OCI-LY3 (cell line): ENCODE measurements around the gene PTPRD.

Experiments used
- CTCF ChIP-seq: fragments of 200-600, 300-600 bp; sonication (generic); IDR thresholded peaks from 2 replicates; pipeline ENCODE4 v1.5.1; 2014; ENCODE audit warnings: antibody characterized with exemption, low read length, low read depth
- EZH2phosphoT487 ChIP-seq: fragments of 200-600 bp; shearing (Covaris generic); IDR thresholded peaks from 2 replicates; pipeline ENCODE4 v1.6.1; 2018; ENCODE audit warnings: antibody characterized with exemption, mixed run types, low read depth

GRCh38 chr9:8337834-8338766 lies 2274.7 kb downstream of the PTPRD start:
- TF ChIP-seq CTCF = no peak
- no peak for TF ChIP-seq EZH2phosphoT487
